GM21786 (cell line): Measurements from ENCODE around the gene PDIA6.

Experiments used
- ATAC-seq: cut with Tn5 transposase; IDR thresholded peaks from one replicate; pipeline ENCODE4 v1.9.1; 2021; ENCODE audit not compliant: unreplicated experiment

PDIA6 gene, protein sequence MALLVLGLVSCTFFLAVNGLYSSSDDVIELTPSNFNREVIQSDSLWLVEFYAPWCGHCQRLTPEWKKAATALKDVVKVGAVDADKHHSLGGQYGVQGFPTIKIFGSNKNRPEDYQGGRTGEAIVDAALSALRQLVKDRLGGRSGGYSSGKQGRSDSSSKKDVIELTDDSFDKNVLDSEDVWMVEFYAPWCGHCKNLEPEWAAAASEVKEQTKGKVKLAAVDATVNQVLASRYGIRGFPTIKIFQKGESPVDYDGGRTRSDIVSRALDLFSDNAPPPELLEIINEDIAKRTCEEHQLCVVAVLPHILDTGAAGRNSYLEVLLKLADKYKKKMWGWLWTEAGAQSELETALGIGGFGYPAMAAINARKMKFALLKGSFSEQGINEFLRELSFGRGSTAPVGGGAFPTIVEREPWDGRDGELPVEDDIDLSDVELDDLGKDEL

DNA sequence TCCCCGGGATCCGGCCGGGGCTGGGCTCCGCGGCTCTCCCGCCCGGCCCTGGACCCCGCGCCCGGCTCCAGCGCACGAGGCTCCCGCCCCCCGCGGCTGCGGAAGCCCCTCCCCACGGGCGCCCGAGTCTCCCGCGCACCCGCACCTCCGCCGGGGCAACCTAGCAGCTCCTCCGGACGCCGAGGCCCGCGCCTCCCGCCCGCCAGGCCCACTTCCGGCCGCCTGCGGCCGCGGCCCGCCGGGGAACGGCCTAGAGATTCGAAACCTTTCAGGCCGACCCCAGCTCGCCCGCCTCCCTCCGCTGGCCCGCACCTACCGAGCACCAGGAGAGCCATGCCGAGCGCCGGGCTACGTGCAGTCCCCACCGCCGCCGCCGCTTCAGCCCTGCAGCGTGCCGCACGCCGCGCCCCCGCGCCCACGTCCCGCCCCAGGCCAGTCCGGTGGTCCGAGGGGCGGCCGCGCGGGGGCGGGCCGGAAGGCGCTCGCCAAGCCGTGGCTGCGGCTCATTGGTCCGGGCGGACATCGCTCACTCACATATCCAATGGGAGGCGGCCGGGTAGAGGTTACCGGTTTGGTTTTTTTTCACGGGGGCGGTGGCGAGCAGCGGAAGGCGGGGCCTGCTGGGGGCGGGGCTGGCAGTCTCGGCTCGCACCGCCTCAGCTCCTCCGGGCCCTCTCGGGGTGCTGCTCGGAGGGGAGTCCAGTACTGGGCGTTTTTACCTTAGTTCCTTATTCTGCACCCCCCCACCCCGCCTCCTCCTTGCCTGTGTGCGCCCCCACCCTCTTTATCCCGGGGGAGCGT is at the start of gene PDIA6:
TSS of gene PDIA6 (minus strand) at position 424 of the 801 bp plus-strand sequence. CDS start at position 335, 89 bp downstream.
- peak; percentile 84 for ATAC-seq

DNA sequence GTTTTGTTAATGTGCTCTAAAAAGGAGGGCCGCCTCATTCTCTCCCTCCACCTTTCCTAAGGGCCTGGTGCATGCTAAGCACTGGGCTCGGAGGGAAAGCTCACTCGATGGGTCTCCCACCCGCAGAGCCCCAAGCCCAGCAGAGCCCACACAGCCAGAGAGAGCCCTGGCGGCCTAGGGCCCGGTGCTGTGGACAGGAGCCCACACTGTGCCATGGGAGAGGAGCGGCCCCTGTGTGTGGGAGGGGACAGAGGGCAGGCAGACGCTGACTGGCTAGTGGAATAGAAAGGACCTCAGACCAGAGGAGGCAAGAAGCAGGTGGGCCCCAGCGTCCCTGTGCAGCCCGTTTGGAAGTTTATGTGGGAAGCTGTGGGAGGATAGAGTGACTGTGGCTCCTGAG is 49.7 kb upstream of the PDIA6 start:
- no peak for ATAC-seq

DNA sequence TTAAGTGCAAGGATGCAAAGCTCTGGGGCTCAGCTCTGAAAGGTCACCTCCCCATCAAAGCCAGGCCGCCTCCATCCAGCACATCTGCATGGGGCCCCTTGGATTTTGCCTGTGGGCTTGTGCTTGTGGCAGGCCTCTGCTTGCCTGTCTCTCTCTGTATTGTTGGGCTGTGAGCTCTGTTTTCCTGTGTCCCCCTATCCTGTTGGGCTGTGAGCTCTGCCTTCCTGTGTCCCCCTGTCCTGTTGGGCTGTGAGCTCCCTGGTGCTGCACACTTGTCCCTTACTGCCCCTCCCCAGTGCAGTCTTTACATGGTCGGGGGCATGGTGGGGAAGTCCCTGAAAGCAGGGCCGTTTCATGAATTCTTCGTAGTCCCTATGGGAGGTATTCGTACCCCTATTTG is 49.2 kb upstream of the PDIA6 start:
- ATAC-seq, result no peak

DNA sequence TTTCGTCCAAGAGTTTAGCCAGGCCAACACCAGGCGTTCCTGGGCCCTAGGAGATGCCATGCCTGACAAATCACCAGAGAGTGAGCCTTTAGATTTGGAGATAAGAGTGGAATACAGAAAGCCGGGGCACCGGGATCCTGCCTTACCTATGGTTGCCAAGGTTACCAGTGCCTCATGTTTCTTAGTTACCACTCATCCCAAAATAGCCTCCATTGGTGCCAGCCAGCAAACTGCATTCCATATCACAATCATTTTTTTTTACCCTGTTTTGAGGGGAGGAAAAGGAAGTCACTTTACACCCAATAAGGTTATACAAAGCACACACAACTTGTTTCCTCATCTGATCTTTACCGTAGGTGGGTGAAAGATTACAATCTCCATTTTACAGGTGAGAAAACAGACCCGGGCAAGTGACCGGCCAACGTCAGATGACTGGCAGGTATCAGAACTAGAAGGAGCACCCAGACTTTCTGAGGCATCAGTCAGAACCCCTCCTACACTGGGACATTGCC is 48.3 kb upstream of the PDIA6 start:
- no peak for ATAC-seq

DNA sequence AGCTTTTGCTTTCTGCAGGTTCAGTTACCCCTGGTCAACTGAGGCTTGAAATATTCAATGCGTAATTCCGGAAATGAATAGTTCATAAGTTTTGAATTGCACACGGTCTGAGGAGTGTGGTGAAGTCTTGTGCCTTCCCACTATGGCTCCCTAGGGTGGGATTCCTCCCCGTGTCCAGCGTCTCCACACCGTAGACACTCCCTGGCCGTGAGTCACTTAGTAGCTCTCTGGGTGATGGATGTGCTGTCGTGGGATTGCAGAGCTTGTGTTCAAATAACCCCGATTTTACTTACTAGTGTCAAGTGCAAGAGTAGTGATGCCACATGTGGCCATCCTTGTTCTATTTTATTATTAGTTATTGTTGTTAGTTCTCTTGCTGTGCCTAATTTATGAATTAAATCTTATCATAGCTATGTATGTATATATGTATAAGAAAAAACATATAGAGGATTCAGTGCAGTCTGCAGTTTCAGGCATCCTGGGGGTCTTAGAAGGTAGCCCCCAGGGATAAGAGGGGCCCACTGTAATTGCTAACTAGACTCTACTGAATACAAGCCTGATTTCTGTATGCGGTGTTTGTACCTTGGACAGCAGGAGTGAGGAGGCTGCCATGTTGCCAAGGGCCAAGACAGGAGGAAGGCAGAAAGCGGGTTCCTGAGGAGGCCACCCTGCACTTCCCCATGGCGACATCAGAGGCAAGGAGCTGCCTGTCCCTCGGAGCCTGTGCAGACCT is 47.7 kb upstream of the PDIA6 start:
- ATAC-seq, result no peak

DNA sequence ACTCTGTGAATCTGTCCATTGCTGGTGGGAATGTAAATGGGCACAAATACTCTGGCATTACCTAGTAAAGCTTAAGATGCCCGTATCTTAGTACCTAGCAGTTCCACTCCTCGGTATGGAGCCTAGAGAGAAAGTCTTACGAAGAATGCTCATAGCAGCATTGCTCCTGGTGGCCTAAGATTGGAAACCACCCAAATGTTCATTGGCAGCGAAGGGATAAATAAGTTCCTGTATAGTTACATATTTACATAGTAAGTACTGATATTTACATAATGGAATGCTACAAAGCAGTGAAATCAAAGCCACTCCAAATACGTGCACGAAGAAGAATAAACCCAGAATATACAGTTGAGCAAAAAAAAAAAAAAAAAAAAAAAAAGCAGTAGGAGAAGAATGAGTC is 46.7 kb upstream of the PDIA6 start:
- no peak for ATAC-seq

DNA sequence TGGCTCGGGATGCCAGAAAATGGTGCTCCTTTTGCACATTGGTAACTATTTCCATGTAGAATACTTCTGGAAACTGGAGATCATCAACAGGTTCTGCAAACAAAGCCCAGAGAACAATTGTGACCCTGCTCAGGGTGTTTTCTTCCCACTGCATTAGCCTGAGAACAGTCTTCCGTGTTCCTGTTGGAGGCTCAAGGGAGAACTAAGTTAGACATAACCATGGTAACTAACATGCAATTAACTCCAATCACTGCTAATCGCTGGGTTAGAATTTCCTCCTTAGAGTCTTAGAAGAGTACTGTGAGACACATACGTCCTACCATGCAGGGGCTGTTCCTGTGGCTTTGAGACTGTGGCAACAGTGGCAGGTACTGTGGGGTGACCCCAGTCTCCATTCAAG is 36.0 kb upstream of the PDIA6 start:
- no peak for ATAC-seq

DNA sequence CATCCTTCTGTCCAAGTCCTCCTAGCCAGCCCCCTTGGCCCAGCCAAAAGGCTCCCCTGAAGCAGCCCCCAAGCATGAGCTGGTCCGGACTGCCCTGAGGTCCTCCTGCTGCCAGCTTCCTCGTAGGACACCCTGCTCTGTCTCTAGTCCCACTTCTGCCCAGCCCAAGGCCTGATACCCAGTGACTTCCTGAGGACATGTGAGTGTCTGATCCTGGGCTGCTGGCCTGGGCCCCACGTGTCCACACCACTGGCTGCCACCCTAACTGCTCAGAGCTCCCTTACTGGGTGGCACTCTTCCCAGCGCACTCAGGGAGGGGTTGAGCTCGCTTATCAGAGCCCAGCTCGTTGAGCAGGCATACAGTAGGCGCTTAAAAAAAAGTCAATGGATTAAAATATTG is 34.4 kb upstream of the PDIA6 start:
- ATAC-seq, result no peak

DNA sequence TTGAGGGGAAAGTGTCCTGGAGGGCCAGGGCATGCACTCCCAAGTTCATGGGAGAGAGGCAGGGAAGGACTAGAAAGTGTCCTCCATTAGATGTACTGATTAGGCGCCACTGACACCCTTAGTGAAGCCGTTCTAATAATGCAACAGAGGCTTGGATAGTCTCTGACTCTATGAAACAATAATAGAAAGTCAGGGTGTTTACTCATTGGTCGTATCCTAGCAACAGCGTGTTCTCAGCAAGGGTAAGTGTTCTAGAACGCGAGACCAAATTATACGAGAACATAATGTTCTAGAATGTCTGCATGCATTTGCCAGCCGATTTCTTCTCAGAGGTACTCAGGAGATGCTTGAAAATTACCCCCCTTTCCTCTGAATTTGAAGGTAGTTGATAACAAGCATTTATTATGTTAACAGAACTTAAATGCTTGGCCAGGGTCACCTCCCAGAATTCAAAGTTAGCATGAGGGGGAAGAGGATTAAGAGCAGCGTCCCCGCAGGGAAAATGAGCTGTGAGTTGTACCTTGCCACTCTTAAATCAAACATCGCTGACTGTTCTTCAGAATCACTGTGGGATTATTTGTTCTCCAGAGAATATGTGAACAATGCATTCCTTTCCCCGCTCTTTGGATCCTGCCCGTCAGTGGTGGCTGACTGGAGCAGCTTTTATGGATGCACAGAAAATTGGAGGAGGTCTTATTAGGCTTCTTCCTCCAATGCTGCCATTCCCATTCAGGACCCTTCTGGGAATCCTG is 33.7 kb upstream of the PDIA6 start:
- ATAC-seq, result no peak

DNA sequence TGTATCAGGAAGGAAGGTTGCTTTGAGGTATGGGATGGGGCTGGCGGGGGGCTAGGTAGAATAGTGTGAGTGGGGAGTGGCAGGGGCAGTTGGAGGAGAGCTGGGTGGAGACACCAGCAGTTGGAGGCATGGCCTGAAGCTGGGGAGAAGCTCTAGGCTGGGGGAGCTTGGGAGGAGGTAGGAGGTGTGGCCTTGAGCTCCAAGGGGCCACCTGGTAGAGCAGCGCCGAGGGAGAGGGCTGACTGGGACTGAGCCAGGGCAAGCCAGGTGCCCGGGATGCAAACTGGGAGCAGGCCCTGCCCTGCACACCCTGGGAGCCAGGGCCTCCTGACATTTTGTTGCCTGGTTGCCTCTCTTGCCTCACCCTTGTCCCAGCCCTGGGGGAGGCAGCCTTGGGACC is 33.1 kb upstream of the PDIA6 start:
- no peak for ATAC-seq

DNA sequence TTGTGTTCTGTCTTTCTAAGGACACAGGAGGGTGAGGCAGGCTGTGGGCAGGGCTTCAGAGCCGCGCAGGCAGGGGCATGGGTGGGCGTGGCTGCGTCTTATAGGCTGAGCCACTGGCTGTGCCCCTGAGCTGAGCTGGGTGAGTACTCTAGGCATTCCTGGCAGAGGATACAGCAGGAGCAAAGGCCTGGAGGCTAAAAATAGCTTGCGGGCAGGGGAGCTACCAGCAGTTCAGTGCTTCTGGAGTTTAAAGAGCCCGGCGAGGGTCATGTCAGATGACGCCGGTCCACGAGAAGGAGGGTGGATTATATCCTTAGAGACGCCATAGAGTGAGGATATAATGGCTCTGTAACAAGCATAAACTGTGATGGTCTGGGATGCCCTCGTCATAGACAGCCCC is 31.5 kb upstream of the PDIA6 start:
- ATAC-seq, result no peak

DNA sequence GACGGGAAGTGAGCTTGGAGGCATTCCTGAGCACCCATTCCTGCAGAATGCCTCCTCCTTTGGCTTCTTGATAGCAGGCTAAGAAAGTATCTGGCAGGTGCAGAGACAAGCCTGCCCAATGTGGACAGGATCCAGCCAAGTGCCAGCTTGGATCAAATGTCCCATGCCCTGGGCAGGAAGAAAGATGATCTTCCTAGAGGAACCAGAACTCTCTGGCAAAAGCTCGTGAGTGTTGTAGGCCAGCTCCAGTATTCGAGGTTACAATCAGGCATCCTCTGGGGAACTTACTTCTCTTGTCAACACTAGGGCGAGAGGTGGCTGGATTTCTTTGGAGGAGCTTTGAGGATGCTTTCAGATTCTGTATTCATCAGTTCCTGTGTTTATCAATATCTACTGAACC is 29.9 kb upstream of the PDIA6 start:
- no peak for ATAC-seq

DNA sequence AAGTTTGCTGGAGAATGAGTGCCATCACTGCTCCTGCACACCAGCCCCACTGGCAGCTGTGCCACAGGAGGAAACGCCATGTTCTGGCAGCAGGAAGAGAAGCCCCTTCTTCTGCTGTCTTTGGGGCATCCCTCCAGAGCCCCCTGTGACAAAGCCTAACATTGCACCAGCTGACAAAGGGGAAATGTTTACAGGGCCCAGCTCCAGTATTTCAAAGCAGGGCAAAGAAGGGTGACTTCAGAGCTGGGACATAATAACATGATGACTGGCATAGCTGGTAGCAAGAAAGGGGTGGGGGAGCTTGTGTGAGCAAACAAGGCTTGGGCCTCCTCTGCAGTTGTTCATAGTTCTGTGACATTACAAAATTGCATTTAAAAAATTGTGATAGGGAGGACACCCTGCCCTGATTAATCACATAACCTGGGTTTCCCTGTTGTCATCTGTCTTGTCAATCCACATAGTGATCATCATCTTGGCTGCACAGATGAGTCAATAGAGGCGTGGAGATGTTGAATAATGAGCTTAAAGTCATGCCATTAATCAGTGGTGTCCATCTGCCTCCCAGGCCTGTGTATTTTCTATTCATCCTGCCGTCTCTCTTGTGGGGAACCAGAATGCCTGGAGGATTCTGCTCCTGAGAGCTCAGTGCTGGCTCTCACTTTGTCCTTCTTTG is 29.1 kb upstream of the PDIA6 start:
- ATAC-seq, result no peak

DNA sequence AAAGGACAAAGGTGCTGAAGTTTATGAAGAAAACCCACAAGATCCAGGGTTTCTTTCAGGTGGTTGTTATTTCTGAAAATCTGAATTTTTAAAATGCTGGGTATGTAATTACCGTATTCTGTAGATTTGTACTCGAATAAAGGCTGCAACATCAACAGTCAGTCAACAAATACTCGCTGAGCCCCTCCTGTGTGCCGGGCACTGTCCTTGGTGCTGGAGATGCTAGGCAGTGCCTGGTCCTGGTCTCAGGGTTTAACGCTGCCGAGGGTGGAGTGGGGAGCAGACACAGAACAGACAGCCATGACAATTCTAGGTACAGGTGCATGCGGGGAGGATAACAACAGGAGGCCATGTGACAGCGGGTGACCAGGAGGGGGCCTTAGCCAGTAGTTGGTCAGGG is 27.2 kb upstream of the PDIA6 start:
- ATAC-seq, result no peak

DNA sequence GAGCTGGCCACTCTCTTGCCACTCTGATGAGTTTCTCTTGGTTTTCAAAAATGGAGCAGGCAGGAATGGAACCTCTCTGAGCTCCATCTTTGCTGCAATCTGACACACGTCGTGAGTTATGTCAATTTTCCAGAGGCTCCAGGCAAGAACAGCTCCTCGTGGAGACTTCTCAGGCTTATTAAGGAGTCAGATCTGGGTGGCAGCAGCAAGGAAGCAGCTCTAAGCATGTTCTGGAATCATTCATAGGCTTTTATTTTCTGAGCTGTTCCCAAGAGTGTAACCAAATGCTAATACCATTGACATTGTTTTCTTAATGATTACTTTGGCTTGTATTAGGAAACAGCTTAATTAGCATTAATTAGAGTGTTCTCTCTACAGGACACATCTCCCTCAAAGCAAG is 26.1 kb upstream of the PDIA6 start:
- ATAC-seq, result no peak

DNA sequence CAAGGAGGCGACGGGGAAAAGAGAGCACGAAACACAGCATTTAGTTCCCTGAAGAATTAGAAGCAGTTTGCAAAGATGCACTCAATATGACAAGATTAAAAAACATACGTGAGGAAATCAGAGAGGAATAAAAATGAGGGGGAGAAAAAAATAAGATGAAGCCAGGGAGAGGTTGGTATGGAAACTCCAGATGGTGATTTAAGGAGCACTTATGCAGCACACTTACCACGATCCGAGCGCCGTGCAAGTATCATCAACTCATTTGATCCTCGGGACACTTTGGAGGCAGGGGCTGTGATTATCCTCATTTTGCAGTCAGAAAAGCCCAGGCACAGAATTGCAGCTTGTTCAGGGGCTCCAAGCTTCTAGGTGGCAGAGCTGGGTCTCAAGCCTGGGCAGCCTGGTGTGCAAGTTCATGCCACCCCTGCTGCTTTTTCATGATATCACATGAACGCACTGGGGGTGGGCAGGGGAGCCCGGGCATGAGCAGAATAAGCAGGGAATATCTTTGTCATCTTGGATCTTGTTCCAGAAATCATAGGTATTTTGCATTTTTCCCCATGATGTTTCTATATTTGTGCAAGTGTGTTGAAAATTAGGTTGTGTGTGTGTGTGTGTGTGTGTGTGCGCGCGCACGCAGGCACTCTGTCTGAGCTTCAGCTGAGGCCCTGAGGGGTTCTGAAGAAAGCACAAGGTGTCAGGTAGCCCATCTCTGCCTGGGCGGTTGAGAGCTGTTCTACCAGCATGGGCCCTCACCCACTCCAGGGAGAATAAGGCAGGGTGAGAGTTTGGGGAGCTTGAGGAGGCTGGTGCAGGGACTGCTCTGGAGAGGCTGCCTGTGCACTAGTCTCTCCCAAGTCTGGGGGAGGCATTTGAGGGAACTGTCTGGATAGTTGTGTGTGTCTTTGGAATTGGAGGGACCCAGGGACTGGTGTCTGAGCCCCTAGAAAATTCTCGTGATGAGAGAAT is 25.0 kb upstream of the PDIA6 start:
- ATAC-seq, result no peak

DNA sequence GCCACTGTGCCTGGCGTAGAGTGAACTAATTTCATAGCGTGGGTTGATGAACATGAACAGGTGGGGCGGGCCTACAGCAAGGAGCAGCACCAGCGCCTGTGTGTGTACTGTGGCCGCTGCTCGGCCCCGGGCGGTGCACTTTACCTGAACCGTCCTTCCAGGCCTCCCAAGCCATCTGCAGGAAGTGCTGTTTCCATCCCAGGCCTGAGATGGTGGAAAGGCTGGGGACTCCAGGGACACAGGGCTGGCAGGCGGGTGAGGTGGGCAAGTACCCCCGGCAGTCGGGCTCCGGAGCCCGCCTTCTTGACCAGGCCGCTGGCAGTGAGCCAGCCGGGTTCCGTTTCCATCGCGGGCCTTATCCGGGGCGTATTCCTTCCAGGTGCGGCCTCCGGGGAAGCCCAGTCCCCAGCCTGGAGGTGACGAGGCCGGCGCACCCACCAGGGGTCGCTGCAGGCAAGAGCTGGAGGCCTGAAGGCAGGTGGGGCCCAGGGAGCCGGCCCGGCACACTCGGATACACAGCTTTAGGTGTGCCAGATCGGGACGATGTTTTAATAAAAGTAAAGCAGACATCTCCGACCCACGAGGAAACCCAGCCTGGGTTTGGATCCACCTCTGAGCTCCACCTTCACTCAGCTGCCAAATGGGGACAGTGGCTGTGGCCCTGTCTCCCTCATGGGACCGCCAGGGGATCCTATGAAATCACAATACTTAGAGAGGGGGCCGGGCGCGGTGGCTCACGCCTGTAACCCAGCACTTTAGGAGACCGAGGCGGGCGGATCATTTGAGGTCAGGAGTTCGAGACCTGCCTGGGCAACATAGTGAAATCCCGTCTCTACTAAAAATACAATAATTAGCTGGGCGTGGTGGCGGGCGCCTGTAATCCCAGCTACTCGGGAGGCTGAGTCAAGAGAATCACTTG is 22.7 kb upstream of the PDIA6 start:
- ATAC-seq, result peak; percentile 61

DNA sequence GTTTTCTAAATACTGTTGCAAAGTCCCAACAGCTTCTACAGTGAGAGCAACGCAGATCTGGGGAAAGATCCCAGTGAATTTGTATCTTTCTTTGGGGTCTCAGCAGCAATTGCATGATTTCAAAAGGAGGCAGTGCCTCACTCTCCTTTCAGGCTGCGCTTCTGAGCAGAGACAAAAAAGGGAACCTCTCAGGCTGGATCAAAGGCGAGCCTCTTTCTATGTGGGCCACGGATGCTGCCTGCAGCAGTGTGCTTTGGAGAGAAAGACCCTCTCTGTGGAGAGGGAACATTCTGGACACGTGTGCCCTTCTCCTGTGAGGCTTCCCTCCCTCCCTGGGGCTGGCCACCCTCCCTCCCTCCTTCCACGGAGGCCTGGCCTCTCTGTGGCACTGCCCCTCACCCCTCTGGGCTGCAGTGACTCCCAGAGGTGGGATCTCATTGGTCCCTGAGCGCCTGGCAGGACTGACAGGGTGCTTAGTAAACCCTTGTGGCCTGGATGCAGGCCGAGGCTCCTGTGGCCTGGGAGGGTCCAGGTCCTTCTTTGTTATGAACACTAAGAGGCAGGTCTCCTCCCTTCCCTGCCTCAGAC is 21.6 kb upstream of the PDIA6 start:
- no peak for ATAC-seq
